Osteocyte (in vitro differentiated cells): Measurements from ENCODE around the gene ELN. TPM values are rescaled to one million over a fixed set of nuclear protein-coding genes. Genes with fewer than 3 reads are reported as not detected.

Source experiments
- DNase-seq: peaks from one replicate; pipeline ENCODE4 v3.0.0; 2021; ENCODE audit warnings: mixed read lengths; ENCODE audit not compliant: unreplicated experiment; ENCODE audit errors: extremely low spot score
- H3K27ac Mint-ChIP-seq: one replicate; pipeline ENCODE4 v1.8.0; 2021; ENCODE audit warnings: mild to moderate bottlenecking, mixed read lengths; ENCODE audit not compliant: unreplicated experiment
- H3K27me3 Mint-ChIP-seq: one replicate; pipeline ENCODE4 v1.8.0; 2021; ENCODE audit warnings: mixed read lengths; ENCODE audit not compliant: unreplicated experiment
- H3K36me3 Mint-ChIP-seq: one replicate; pipeline ENCODE4 v1.8.0; 2021; ENCODE audit warnings: mixed read lengths; ENCODE audit not compliant: unreplicated experiment
- H3K4me1 Mint-ChIP-seq: one replicate; pipeline ENCODE4 v1.8.0; 2021; ENCODE audit warnings: mixed read lengths; ENCODE audit not compliant: unreplicated experiment
- H3K4me3 Mint-ChIP-seq: one replicate; pipeline ENCODE4 v1.8.0; 2021; ENCODE audit warnings: mild to moderate bottlenecking, moderate library complexity, mixed read lengths; ENCODE audit not compliant: unreplicated experiment
- H3K9me3 Mint-ChIP-seq: one replicate; pipeline ENCODE4 v1.8.0; 2021; ENCODE audit warnings: mixed read lengths; ENCODE audit not compliant: unreplicated experiment
- total RNA-seq: library from RNA; stranded (reverse); gene quantifications from 2 replicates; pipeline ENCODE4 v1.2.1, GENCODE V29; 2021
- TF ChIP-seq, protein P1 (sequence below): fragments of 200-600 bp; sonication (generic); IDR thresholded peaks from 2 replicates; pipeline ENCODE4 v1.5.0; 2021; ENCODE audit warnings: antibody characterized with exemption, mild to moderate bottlenecking, moderate library complexity

ELN gene
- total RNA-seq, 1 donor from 2014 or later = 13.5 TPM

DNA sequence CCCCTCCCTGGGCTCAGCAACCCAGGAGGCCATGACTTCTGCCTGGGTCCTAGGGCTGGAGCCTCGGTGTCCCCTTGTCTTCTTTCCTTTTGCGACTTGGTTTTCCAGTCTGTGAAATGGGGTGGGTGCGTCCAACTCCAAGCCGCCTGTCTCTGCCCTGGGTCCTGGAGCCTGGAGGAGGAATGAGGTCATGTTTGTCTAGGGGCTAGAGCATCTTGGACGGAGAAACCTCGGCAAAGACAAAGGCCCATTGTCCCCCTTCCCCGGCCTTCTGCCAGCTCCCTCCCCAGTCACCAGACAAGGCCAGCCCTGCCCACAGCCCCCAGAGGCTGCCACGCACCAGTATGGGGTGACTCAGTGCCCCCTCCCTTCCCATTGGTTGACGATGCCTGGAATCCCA is 39.8 kb upstream of the ELN start:
- Mint-ChIP-seq H3K27me3 (no peaks in the 10 kb centered on the region), H3K4me1 (peaks cover 7% of the 10 kb centered on the region), H3K27ac (no peak overlapping the region), H3K9me3 (no peaks in the 10 kb centered on the region), H3K36me3 (no peaks in the 10 kb centered on the region), H3K4me3 (no peak overlapping the region)
- TF ChIP-seq, protein P1, sequence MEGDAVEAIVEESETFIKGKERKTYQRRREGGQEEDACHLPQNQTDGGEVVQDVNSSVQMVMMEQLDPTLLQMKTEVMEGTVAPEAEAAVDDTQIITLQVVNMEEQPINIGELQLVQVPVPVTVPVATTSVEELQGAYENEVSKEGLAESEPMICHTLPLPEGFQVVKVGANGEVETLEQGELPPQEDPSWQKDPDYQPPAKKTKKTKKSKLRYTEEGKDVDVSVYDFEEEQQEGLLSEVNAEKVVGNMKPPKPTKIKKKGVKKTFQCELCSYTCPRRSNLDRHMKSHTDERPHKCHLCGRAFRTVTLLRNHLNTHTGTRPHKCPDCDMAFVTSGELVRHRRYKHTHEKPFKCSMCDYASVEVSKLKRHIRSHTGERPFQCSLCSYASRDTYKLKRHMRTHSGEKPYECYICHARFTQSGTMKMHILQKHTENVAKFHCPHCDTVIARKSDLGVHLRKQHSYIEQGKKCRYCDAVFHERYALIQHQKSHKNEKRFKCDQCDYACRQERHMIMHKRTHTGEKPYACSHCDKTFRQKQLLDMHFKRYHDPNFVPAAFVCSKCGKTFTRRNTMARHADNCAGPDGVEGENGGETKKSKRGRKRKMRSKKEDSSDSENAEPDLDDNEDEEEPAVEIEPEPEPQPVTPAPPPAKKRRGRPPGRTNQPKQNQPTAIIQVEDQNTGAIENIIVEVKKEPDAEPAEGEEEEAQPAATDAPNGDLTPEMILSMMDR = no peak
- DNase-seq = no peak

DNA sequence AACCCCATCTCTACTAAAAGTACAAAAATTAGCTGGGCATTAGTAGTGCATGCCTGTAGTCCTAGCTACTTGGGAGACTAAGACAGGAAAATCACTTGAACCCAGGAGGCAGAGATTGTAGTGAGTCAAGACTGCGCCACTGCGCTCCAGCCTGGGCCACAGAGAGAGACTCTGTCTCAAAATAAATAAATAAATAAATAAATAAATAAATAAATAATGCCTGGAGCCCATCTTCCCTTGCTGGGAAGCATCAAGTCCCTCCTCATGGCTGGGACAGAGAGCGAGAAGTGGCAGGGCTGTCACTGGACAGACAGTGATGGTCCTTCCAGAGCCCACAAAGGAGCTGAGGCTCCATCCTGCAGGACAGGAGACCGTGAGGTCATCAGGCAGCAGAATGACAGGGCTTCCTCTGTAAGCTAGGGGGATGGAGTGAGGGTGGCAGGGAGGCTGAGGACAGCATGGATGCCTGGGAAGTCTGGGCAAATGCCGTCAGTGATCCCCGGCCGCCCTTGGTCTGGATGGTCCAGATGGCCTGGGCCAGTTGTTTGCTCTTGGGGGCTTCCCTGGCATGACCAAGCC is 36.4 kb upstream of the ELN start:
- Mint-ChIP-seq H3K27me3 (no peaks in the 10 kb centered on the region), H3K4me1 (peaks cover 25% of the 10 kb centered on the region), H3K36me3 (no peaks in the 10 kb centered on the region), H3K4me3 (no peak overlapping the region), H3K9me3 (peaks cover 6% of the 10 kb centered on the region), H3K27ac (no peak overlapping the region)
- TF ChIP-seq, protein P1 = no peak
- DNase-seq = no peak

DNA sequence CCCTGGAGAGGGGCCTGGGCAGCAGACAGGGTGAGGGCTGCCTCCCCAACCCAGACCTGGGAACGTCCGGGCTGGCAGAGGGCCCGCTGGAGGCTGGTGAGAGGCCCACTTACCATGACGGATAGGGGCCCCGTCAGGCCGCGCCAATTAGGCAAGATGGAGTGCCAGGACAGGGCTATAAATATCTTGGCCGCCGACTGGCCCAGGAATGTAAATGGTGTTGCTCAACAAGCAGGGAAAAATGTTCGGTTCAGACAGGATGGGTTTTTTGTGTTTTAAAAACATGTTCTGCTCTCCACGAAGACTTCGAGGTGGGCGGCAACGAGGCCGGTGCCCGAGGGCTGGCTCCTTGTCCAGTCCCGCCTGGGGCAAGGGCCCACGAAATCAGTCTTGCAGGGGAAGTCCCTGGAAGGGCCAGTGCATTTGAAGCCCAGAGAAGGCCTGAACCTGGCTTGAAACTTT is 35.8 kb upstream of the ELN start:
- no peaks in the 10 kb centered on the region for H3K27me3 Mint-ChIP-seq
- no peak for DNase-seq
- H3K9me3 Mint-ChIP-seq = peaks cover 6% of the 10 kb centered on the region
- TF ChIP-seq, protein P1 = no peak
- H3K4me3 Mint-ChIP-seq = no peak overlapping the region
- H3K27ac Mint-ChIP-seq = no peak overlapping the region
- no peaks in the 10 kb centered on the region for H3K36me3 Mint-ChIP-seq
- H3K4me1 Mint-ChIP-seq = peaks cover 30% of the 10 kb centered on the region

DNA sequence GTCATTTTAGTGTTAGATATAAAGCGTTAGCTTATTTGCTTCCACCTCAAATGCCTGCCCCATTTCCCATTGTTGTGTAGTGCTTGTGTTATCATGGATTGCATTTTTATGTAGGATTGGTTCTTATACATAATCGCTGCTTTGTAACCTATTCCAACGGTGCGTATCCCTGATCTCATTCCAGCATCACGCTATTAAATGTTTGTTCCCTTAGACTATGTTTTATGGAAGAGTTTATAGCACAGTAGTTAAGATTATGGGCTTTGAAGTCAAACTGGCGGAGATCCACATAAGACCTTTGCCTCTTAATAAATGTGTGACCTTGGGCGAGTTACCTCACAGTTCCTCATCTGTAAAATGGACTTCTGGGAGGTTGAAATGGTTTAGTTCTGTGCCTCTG is 34.0 kb upstream of the ELN start:
- H3K36me3 Mint-ChIP-seq = no peaks in the 10 kb centered on the region
- DNase-seq = no peak
- peaks cover 38% of the 10 kb centered on the region for H3K4me1 Mint-ChIP-seq
- TF ChIP-seq, protein P1 = no peak
- H3K4me3 Mint-ChIP-seq = no peak overlapping the region
- H3K27ac Mint-ChIP-seq = no peak overlapping the region
- peaks cover 6% of the 10 kb centered on the region for H3K9me3 Mint-ChIP-seq
- no peaks in the 10 kb centered on the region for H3K27me3 Mint-ChIP-seq

DNA sequence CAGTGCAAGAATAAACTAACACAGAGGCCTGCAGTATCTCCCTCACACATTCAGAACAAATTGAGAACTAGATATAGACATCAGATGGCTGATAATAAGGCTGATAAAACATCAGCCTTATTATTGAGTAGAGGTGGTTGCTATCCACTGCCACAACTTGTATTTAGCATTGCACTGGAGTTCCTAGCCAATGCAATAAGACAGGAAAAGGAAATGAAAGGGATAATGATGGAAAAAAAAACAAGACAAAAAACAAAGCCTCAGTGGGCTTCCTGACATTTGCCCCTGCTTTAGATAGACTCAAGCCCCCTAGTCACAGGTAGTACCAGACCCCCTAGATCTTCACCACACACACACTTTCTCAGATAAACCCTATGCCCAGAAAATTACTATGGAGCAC is 33.2 kb upstream of the ELN start:
- Mint-ChIP-seq H3K27me3 (no peaks in the 10 kb centered on the region), H3K4me1 (peaks cover 44% of the 10 kb centered on the region), H3K9me3 (peaks cover 6% of the 10 kb centered on the region), H3K36me3 (no peaks in the 10 kb centered on the region), H3K4me3 (no peak overlapping the region), H3K27ac (peak overlapping the region; percentile 14)
- DNase-seq = no peak
- TF ChIP-seq, protein P1 = no peak
